Left cardiac atrium (tissue), 4 donors: Measurements from ENCODE around the gene HOXD8. TPM values are rescaled to one million over a fixed set of nuclear protein-coding genes. Genes with fewer than 3 reads are reported as not detected.

Experiments used
- ATAC-seq, 2 donors: fragments of 200-7000 bp; cut with Tn5 transposase; one replicate each; pipeline ENCODE4 v1.9.1; 2020; ENCODE audit warnings: mild to moderate bottlenecking in 2 of 2, moderate library complexity in 2 of 2
- DNase-seq: peaks from one replicate; pipeline ENCODE4 v3.0.0-alpha.2; 2020
- intact Hi-C, 2 donors: fragments of 100-400 bp; cut with DNase I; formaldehyde crosslinking; loops; one replicate each; pipeline versions ENCODE4 v1.14.1 to v1.15.1; 2022 to 2023
- total RNA-seq, 2 donors: library from RNA; stranded (reverse); fragmentation: NEBNext Ultra II Directional; extraction: Animal tissue kit (Norgen Biotek cat#: 25700); gene quantifications; one replicate each; pipeline ENCODE4 v1.2.1, GENCODE V29; 2021
- donor health status: DM: no; HTN: yes; CAD: no.
- donor health status: DM: no; HTN: yes; CAD: no; lungs with severe emphysema.
- donor health status: DM: yes; HTN: yes; CAD: no.
- donor health status: Dilated cardiomyopathy.

Gene HOXD8
- total RNA-seq, 2 donors from 2014 or later: 1.2 to 1.3 TPM

GRCh38 chr2:176150584-176151441 is 21.3 kb downstream of the HOXD8 start:
- intact Hi-C loops: no loop called here
- ATAC-seq (no peak), DNase-seq (no peak)

GRCh38 chr2:176151442-176152287 is 22.2 kb downstream of the HOXD8 start, which contains the start of gene HOXD4:
HOXD4 (plus strand) TSS chr2:176151550; CDS start chr2:176151634, 84 bp downstream.
- DNase-seq (no peak), ATAC-seq (no peak)
- intact Hi-C loops: no loop called here

GRCh38 chr2:176152350-176153181 is 23.1 kb downstream of the HOXD8 start:
- ATAC-seq: no peak
- no peak for DNase-seq
- intact Hi-C loops: no loop called here

GRCh38 chr2:176154576-176155252 is 25.2 kb downstream of the HOXD8 start:
- intact Hi-C loops: no loop called here
- no peak for ATAC-seq

GRCh38 chr2:176155356-176156044 is 26.0 kb downstream of the HOXD8 start:
- ATAC-seq: no peak
- intact Hi-C loops: no loop called here
- DNase-seq: no peak

More at GRCh38 chr2:176154576-176155252, 25.2 kb downstream of the HOXD8 start:
- no peak for DNase-seq

- DNase-seq: no peak
- no peak for ATAC-seq
- intact Hi-C loops: no loop called here
Observed at GRCh38 chr2:176156301-176156806, 26.8 kb downstream of the HOXD8 start.

- intact Hi-C loops: no loop called here
- DNase-seq (no peak), ATAC-seq (no peak)
Observed at GRCh38 chr2:176156807-176157498, 27.4 kb downstream of the HOXD8 start, which contains the start of gene HOXD3. HOXD3 (plus strand) TSS chr2:176157307; CDS start chr2:176169115, 11,808 bp downstream.

- intact Hi-C loops: no loop called here
- ATAC-seq (no peak), DNase-seq (no peak)
Observed at GRCh38 chr2:176157499-176158185, 28.1 kb downstream of the HOXD8 start.

- DNase-seq (no peak), ATAC-seq (no peak)
- intact Hi-C loops: no loop called here
Observed at GRCh38 chr2:176158186-176158591, 28.7 kb downstream of the HOXD8 start.

GRCh38 chr2:176158855-176159662 is 29.6 kb downstream of the HOXD8 start:
- DNase-seq (no peak), ATAC-seq (no peak)
- intact Hi-C loops: no loop called here

GRCh38 chr2:176159663-176160250 is 30.3 kb downstream of the HOXD8 start:
- intact Hi-C loops: no loop called here
- no peak for ATAC-seq
- no peak for DNase-seq

- intact Hi-C loops: no loop called here
- DNase-seq (no peak), ATAC-seq (peak in 1 of 2 donors; percentile 21)
Observed at GRCh38 chr2:176160251-176160985, 30.9 kb downstream of the HOXD8 start.

GRCh38 chr2:176160986-176161824 is 31.7 kb downstream of the HOXD8 start:
- DNase-seq (no peak), ATAC-seq (no peak)
- intact Hi-C loops: no loop called here
